ENCODE data around the gene GSTA2. TPM values are rescaled to one million over a fixed set of nuclear protein-coding genes. Genes with fewer than 3 reads are reported as not detected.

GSTA2 gene
- total RNA-seq, 2 experiments from 2014 or later, result not detected

DNA sequence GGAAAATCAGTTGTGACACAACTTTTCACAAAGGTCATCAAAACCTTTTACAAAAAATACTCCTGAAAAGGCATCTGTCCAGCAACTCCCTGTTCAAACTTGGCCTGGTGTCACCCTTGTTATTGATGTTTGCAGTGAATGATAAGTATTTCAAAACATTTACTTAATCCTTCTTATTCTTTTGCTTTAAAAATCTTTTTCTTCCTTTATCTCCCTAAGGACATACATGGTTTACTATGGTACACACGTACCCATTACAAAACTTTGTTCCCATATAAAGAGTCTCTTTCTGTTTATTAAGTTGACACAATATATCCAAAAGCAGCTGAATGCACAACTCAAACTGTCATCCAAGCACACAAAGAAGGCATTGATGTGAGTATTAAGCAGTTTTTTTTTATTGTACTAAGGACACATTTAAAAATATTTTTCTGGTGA lies 17.5 kb downstream of the GSTA2 start:
- Histone ChIP-seq H3K27ac (ENCODE audit: low read depth, low read length, poor library complexity, severe bottlenecking) (no peak overlapping the region), H2AFZ (ENCODE audit: low read length) (no peak overlapping the region), H3K79me2 (ENCODE audit: insufficient read depth, low read depth, low read length) (no peaks in the 10 kb centered on the region), H3K9me2 (ENCODE audit: insufficient read depth, low read length) (no peaks in the 10 kb centered on the region), H4K20me1 (ENCODE audit: insufficient read depth, low read length) (no peaks in the 10 kb centered on the region), H3K4me1 (ENCODE audit: insufficient read depth, low read length, poor library complexity, severe bottlenecking) (no peaks in the 10 kb centered on the region), H3K4me2 (ENCODE audit: low read length) (no peak overlapping the region), H3K36me3 (ENCODE audit: insufficient read depth, low read length) (no peaks in the 10 kb centered on the region), H3K9me3 (ENCODE audit: low read length) (no peaks in the 10 kb centered on the region), H3K4me3 (ENCODE audit: low read depth, low read length, poor library complexity, severe bottlenecking) (no peak overlapping the region)
- BruUV-seq (replicated peaks), result no TSS peak
- CTCF ChIA-PET (ENCODE audit: unreplicated experiment), result no interaction called here
- intact Hi-C loops (cut with micrococcal nuclease; ENCODE audit: unreplicated experiment), result no loop called here
- DNase-seq (ENCODE audit: low spot score), result no peak
- POLR2A ChIA-PET, result interaction anchor here (0.6 kb wide), 1 partner anchor 91 kb away, joined by 4 read pairs; no protein-coding TSS in a partner anchor
- TF ChIP-seq, protein P1, sequence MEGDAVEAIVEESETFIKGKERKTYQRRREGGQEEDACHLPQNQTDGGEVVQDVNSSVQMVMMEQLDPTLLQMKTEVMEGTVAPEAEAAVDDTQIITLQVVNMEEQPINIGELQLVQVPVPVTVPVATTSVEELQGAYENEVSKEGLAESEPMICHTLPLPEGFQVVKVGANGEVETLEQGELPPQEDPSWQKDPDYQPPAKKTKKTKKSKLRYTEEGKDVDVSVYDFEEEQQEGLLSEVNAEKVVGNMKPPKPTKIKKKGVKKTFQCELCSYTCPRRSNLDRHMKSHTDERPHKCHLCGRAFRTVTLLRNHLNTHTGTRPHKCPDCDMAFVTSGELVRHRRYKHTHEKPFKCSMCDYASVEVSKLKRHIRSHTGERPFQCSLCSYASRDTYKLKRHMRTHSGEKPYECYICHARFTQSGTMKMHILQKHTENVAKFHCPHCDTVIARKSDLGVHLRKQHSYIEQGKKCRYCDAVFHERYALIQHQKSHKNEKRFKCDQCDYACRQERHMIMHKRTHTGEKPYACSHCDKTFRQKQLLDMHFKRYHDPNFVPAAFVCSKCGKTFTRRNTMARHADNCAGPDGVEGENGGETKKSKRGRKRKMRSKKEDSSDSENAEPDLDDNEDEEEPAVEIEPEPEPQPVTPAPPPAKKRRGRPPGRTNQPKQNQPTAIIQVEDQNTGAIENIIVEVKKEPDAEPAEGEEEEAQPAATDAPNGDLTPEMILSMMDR (conservative IDR thresholded peaks at IDR 0.05; ENCODE audit: low read length), result no peak
- no peak for TF ChIP-seq EZH2phosphoT487 (IDR thresholded peaks at IDR 0.05; ENCODE audit: borderline replicate concordance, low read depth, low read length)

DNA sequence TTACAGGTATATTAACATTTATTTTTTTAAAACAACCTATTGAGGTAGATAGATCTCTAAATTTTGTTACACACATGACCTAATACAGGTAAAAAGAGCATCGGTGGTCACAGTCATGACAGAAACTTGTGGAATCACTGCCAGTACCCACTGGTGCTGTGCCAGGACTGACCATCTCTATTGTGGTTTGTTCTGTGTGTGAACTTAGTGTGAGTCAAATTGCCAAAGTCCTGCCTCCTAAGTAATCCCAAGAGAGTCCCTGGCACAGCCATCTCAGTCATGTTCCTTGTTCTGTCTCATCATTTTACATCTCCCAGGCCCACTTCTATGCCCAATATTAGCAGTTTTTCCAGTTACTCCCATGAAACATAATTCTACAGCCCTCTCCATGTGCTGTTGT lies 21.4 kb downstream of the GSTA2 start:
- Histone ChIP-seq H3K27ac (ENCODE audit: low read depth, low read length, poor library complexity, severe bottlenecking) (no peak overlapping the region), H3K4me3 (ENCODE audit: low read depth, low read length, poor library complexity, severe bottlenecking) (no peak overlapping the region), H3K36me3 (ENCODE audit: insufficient read depth, low read length) (no peaks in the 10 kb centered on the region), H3K9me2 (ENCODE audit: insufficient read depth, low read length) (no peaks in the 10 kb centered on the region), H3K4me1 (ENCODE audit: insufficient read depth, low read length, poor library complexity, severe bottlenecking) (no peaks in the 10 kb centered on the region), H2AFZ (ENCODE audit: low read length) (no peak overlapping the region), H4K20me1 (ENCODE audit: insufficient read depth, low read length) (no peaks in the 10 kb centered on the region), H3K4me2 (ENCODE audit: low read length) (no peak overlapping the region), H3K9me3 (ENCODE audit: low read length) (no peaks in the 10 kb centered on the region), H3K79me2 (ENCODE audit: insufficient read depth, low read depth, low read length) (no peaks in the 10 kb centered on the region)
- ChIA-PET POLR2A (no interaction called here), CTCF (ENCODE audit: unreplicated experiment) (no interaction called here)
- BruUV-seq (replicated peaks), result no TSS peak
- intact Hi-C loops (cut with micrococcal nuclease; ENCODE audit: unreplicated experiment), result no loop called here
- TF ChIP-seq, protein P1 (conservative IDR thresholded peaks at IDR 0.05; ENCODE audit: low read length), result no peak
- no peak for TF ChIP-seq EZH2phosphoT487 (IDR thresholded peaks at IDR 0.05; ENCODE audit: borderline replicate concordance, low read depth, low read length)
- DNase-seq (ENCODE audit: low spot score), result no peak

DNA sequence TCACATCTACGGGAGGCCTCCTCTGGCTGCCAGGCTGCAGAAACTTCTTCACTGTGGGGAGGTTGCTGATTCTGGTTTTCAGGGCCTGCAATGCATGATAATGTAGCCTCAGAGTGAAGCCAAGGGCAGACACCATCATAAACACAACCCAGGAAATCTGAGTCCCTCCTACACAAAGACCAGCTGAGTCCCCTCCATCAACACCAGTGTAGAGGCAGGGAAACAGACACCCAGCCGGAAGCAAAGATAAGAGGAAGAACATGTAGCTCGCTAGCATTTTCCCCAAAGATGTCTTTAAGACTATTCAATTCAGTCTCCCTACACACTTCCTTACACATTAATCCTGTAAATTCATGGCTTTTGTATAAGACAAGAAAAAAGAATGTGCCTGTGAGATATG lies 23.6 kb downstream of the GSTA2 start:
- BruUV-seq (replicated peaks), result no TSS peak
- H2AFZ ChIP-seq (ENCODE audit: low read length), result no peak overlapping the region
- no peaks in the 10 kb centered on the region for H3K79me2 ChIP-seq (ENCODE audit: insufficient read depth, low read depth, low read length)
- H4K20me1 ChIP-seq (ENCODE audit: insufficient read depth, low read length), result no peaks in the 10 kb centered on the region
- H3K9me2 ChIP-seq (ENCODE audit: insufficient read depth, low read length), result no peaks in the 10 kb centered on the region
- no peaks in the 10 kb centered on the region for H3K36me3 ChIP-seq (ENCODE audit: insufficient read depth, low read length)
- TF ChIP-seq, protein P1 (conservative IDR thresholded peaks at IDR 0.05; ENCODE audit: low read length), result no peak
- TF ChIP-seq EZH2phosphoT487 (IDR thresholded peaks at IDR 0.05; ENCODE audit: borderline replicate concordance, low read depth, low read length), result no peak
- POLR2A ChIA-PET, result interaction anchor here (0.7 kb wide), 1 partner anchor 21 kb away, joined by 3 read pairs; no protein-coding TSS in a partner anchor
- intact Hi-C loops (cut with micrococcal nuclease; ENCODE audit: unreplicated experiment), result no loop called here
- CTCF ChIA-PET (ENCODE audit: unreplicated experiment), result no interaction called here
- H3K4me1 ChIP-seq (ENCODE audit: insufficient read depth, low read length, poor library complexity, severe bottlenecking), result no peaks in the 10 kb centered on the region
- H3K9me3 ChIP-seq (ENCODE audit: low read length), result no peaks in the 10 kb centered on the region
- no peak for DNase-seq (ENCODE audit: low spot score)
- H3K27ac ChIP-seq (ENCODE audit: low read depth, low read length, poor library complexity, severe bottlenecking), result no peak overlapping the region
- H3K4me2 ChIP-seq (ENCODE audit: low read length), result no peak overlapping the region
- no peak overlapping the region for H3K4me3 ChIP-seq (ENCODE audit: low read depth, low read length, poor library complexity, severe bottlenecking)

All from OCI-LY7 (cell line).